A549 (cell line): Measurements from ENCODE around the gene PIM1. TPM values are rescaled to one million over a fixed set of nuclear protein-coding genes. Genes with fewer than 3 reads are reported as not detected.

Source experiments
- ATAC-seq, 2 experiments: fragments of 200-7000 bp in 1 of 2; fragments of >200 bp in 1 of 2; cut with Nextera tagmentation in 1 of 2; cut with Tn5 transposase in 1 of 2; 3 replicates each; pipeline versions ENCODE4 v1.8.0 to v1.9.1; 2018 to 2020; ENCODE audit warnings: mild to moderate bottlenecking in 1 of 2, moderate library complexity in 1 of 2
- CTCF ChIA-PET: fragments of 300-600 bp; sonication (Branson Sonifier 250); formaldehyde crosslinking; extraction: SDS; loops from one replicate; lab custom pipeline; 2021; ENCODE audit warnings: antibody characterized with exemption, inconsistent platforms; lab: Yijun Ruan, JAX
- POLR2A ChIA-PET: fragments of 350-600 bp; formaldehyde crosslinking; extraction: SDS; loops from one replicate; lab custom pipeline; 2021; ENCODE audit warnings: antibody characterized with exemption, inconsistent platforms; lab: Yijun Ruan, JAX
- DNase-seq, 2 experiments: peaks; one replicate each; pipeline versions ENCODE4 v3.0.0 to v3.0.0-alpha.2; 2011 to 2016; ENCODE audit warnings: low read depth in 1 of 2, low spot score in 1 of 2
- FAIRE-seq: peaks from 2 replicates; lab custom pipeline; 2011; peaks lifted over from hg19 to GRCh38; lab: Jason Lieb, UNC
- H3K27ac ChIP-seq, 2 experiments: fragments of >200 bp; sonication (Bioruptor Twin); formaldehyde crosslinking; 3 replicates each; pipeline ENCODE4 v1.5.1; 2016 to 2017
- H3K4me1 ChIP-seq: fragments of >200 bp; sonication (Bioruptor Twin); formaldehyde crosslinking; 3 replicates; pipeline ENCODE4 v1.6.1; 2016
- H3K4me2 ChIP-seq: fragments of >200 bp; sonication (Bioruptor Twin); formaldehyde crosslinking; 3 replicates; pipeline ENCODE4 v1.6.1; 2016
- H3K4me3 ChIP-seq: fragments of >200 bp; sonication (Bioruptor Twin); formaldehyde crosslinking; 3 replicates; pipeline ENCODE4 v1.5.1; 2016
- H3K9me3 ChIP-seq: fragments of >200 bp; sonication (Bioruptor Twin); formaldehyde crosslinking; 3 replicates; pipeline ENCODE4 v1.6.1; 2016
- ATOH8 ChIP-seq: fragments of 250-450 bp; sonication (Bioruptor Pico); IDR thresholded peaks from 2 replicates; pipeline ENCODE4 v1.5.0; 2020; ENCODE audit warnings: low read depth, mild to moderate bottlenecking, moderate library complexity
- CTCF ChIP-seq: fragments of >200 bp; sonication (Bioruptor Twin); formaldehyde crosslinking; IDR thresholded peaks from 3 replicates; pipeline ENCODE4 v1.5.1; 2016
- EHF ChIP-seq: fragments of 250-450 bp; sonication (Bioruptor Pico); IDR thresholded peaks from 2 replicates; pipeline ENCODE4 v1.5.0; 2020; ENCODE audit warnings: mild to moderate bottlenecking
- HEYL ChIP-seq: fragments of 250-450 bp; sonication (Bioruptor Pico); IDR thresholded peaks from 2 replicates; pipeline ENCODE4 v1.8.0; 2021; ENCODE audit warnings: mild to moderate bottlenecking, moderate library complexity
- HOXB13 ChIP-seq: fragments of 250-450 bp; sonication (Bioruptor Pico); IDR thresholded peaks from 2 replicates; pipeline ENCODE4 v1.5.0; 2020; ENCODE audit warnings: low read depth, mild to moderate bottlenecking, moderate library complexity
- HOXB5 ChIP-seq: fragments of 250-450 bp; sonication (Bioruptor Pico); IDR thresholded peaks from 2 replicates; pipeline ENCODE4 v1.5.0; 2020; ENCODE audit warnings: mild to moderate bottlenecking, moderate library complexity
- MYC ChIP-seq: IDR thresholded peaks from 2 replicates; pipeline ENCODE4 v1.6.1; 2012; ENCODE audit warnings: mild to moderate bottlenecking, inconsistent platforms, low read length, improper control_type of control experiment, borderline replicate concordance
- PHF8 ChIP-seq: fragments of 200-600 bp; sonication (generic); IDR thresholded peaks from 2 replicates; pipeline ENCODE4 v1.6.1; 2016; ENCODE audit warnings: low read depth, mild to moderate bottlenecking, antibody characterized with exemption, moderate library complexity, borderline replicate concordance
- POLR2A ChIP-seq: IDR thresholded peaks from 2 replicates; pipeline ENCODE4 v1.6.1; 2012; ENCODE audit warnings: mild to moderate bottlenecking, low read length
- REST ChIP-seq: fragments of 200-600 bp; sonication (generic); IDR thresholded peaks from 2 replicates; pipeline ENCODE4 v1.6.1; 2016; ENCODE audit warnings: antibody characterized with exemption, mild to moderate bottlenecking, moderate library complexity
- RFX5 ChIP-seq: fragments of 450-650 bp; IDR thresholded peaks from 2 replicates; pipeline ENCODE4 v1.7.1; 2014; ENCODE audit warnings: antibody characterized with exemption, mild to moderate bottlenecking, moderate library complexity
- SMC3 ChIP-seq: fragments of >200 bp; sonication (Bioruptor Twin); formaldehyde crosslinking; IDR thresholded peaks from 3 replicates; pipeline ENCODE4 v1.6.1; 2018; ENCODE audit warnings: inconsistent platforms
- SREBF2 ChIP-seq: fragments of 450-650 bp; IDR thresholded peaks from 2 replicates; pipeline ENCODE4 v1.6.1; 2014; ENCODE audit warnings: mild to moderate bottlenecking, moderate library complexity
- TFCP2L1 ChIP-seq: fragments of 250-450 bp; sonication (Bioruptor Pico); IDR thresholded peaks from 2 replicates; pipeline ENCODE4 v1.5.0; 2021; ENCODE audit warnings: mild to moderate bottlenecking
- ZFP36 ChIP-seq: fragments of 450-650 bp; IDR thresholded peaks from 2 replicates; pipeline ENCODE4 v1.6.1; 2014; ENCODE audit warnings: borderline replicate concordance; ENCODE audit not compliant: partially characterized antibody
- ZSCAN20 ChIP-seq: fragments of 250-450 bp; sonication (Bioruptor Pico); IDR thresholded peaks from 2 replicates; pipeline ENCODE4 v1.8.0; 2022; ENCODE audit warnings: mild to moderate bottlenecking, moderate library complexity
- WGBS: methylation state at CpG from one replicate; pipeline ENCODE4 v1.1.6; 2017; ENCODE audit errors: missing lambda C conversion rate; 5-methylcytosine and 5-hydroxymethylcytosine counted together
- polyA plus RNA-seq, 4 experiments: library from polyadenylated mRNA; depleted of rRNA in 3 of 4; stranded (reverse); fragments of >200 nt; fragmentation: RNase III in 1 of 4; extraction: RNeasy Plus Mini Kit Qiagen cat#74134 plus additional on column Dnase treatment in 1 of 4; gene quantifications; 2 replicates in 3 of 4; 3 replicates in 1 of 4; pipeline ENCODE4 v1.2.3, GENCODE V29; 2011 to 2017

PIM1 gene
- polyA plus RNA-seq, 2 of the 4 experiments (the other 2 are of a cell fraction) = 15.4 to 19.0 TPM

- no peak overlapping the region for H3K4me3 ChIP-seq
- WGBS = 48% methylated on average over 11 of the region's 11 CpGs
- peak overlapping the region; percentile 39 for H3K4me2 ChIP-seq
- DNase-seq = no peak
- TF ChIP-seq ZSCAN20 (CRISPR knock-in tag) = no peak
- no peak for TF ChIP-seq HOXB5 (CRISPR knock-in tag)
- TF ChIP-seq REST = no peak
- TF ChIP-seq SMC3 = no peak
- CTCF ChIA-PET = interaction anchor here (2.0 kb wide), 1 partner anchor 21 kb away, joined by 6 read pairs; no protein-coding TSS in a partner anchor
- peaks cover 7% of the 10 kb centered on the region for H3K4me1 ChIP-seq
- FAIRE-seq = no peak
- no peaks in the 10 kb centered on the region for H3K9me3 ChIP-seq
- POLR2A ChIA-PET = no interaction called here
- H3K27ac ChIP-seq = peak overlapping the region in 1 of 2 experiments; percentile 52; a peak in 1 of 6 replicates
- no peak for ATAC-seq
These were observed 14.3 kb upstream of the PIM1 start for GRCh38 chr6:37155394-37156312.

GRCh38 chr6:37158508-37158907 lies 11.4 kb upstream of the PIM1 start:
- Histone ChIP-seq H3K9me3 (no peaks in the 10 kb centered on the region), H3K4me2 (no peak overlapping the region)
- POLR2A ChIA-PET = interaction anchor here (0.6 to 1.5 kb wide), 3 partner anchors 11 to 376 kb away, joined by 4 to 5 read pairs (median 4); partner anchors contain the start of gene PIM1
- TF ChIP-seq CTCF (no peak), EHF (no peak), RFX5 (no peak), HOXB13 (CRISPR knock-in tag) (no peak), ATOH8 (CRISPR knock-in tag) (no peak), ZFP36 (no peak), MYC (no peak), PHF8 (no peak), HEYL (CRISPR knock-in tag) (no peak), POLR2A (no peak), SREBF2 (no peak), TFCP2L1 (no peak)
- TF ChIP-seq, all 56 proteins: peak for 0
- no peak for FAIRE-seq
- no peak for DNase-seq
- H3K4me3 ChIP-seq = no peak overlapping the region
- CTCF ChIA-PET = interaction anchor here (0.6 to 1.2 kb wide), 3 partner anchors 71 to 107 kb away, joined by 3 read pairs; no protein-coding TSS in a partner anchor
- 92% methylated on average over 6 of the region's 6 CpGs for WGBS
- ATAC-seq = no peak
- H3K27ac ChIP-seq = no peak overlapping the region
- peaks cover 18% of the 10 kb centered on the region for H3K4me1 ChIP-seq
